Breast epithelium (tissue), 4 donors: ENCODE results near the gene ATP1A4. TPM values are rescaled to one million over a fixed set of nuclear protein-coding genes. Genes with fewer than 3 reads are reported as not detected.

Experiments used
- DNase-seq, 2 donors: peaks; one replicate each; pipeline ENCODE4 v3.0.0-alpha.2; 2019; ENCODE audit warnings: low spot score in 2 of 2
- H3K27ac ChIP-seq, 2 donors: fragments of 200-600 bp; sonication (generic) in 1 of 2; one replicate each; pipeline ENCODE4 v1.5.1; 2016 to 2019; ENCODE audit warnings: mild to moderate bottlenecking in 1 of 2
- H3K27me3 ChIP-seq, 2 donors: fragments of 200-600 bp; sonication (generic) in 1 of 2; one replicate each; pipeline versions ENCODE4 v1.5.1 to v1.6.0; 2017 to 2019; ENCODE audit warnings: control low read depth in 1 of 2, mild to moderate bottlenecking in 1 of 2
- H3K36me3 ChIP-seq: fragments of 200-600 bp; one replicate; pipeline ENCODE4 v1.5.1; 2019
- H3K4me1 ChIP-seq, 2 donors: fragments of 200-600 bp; sonication (generic); one replicate each; pipeline ENCODE4 v1.5.1; 2016 to 2019; ENCODE audit warnings: control low read depth in 1 of 2
- H3K4me3 ChIP-seq, 3 donors: fragments of 200-600 bp; sonication (generic); 1 replicate in 2 of 3; 2 replicates in 1 of 3; pipeline ENCODE4 v1.5.1; 2016 to 2019; ENCODE audit warnings: mild to moderate bottlenecking in 3 of 3, moderate library complexity in 2 of 3
- H3K9me3 ChIP-seq, 2 donors: fragments of 200-600 bp; sonication (generic) in 1 of 2; one replicate each; pipeline ENCODE4 v1.5.1; 2016 to 2019; ENCODE audit warnings: control low read depth in 1 of 2
- POLR2A ChIP-seq: fragments of 450-650 bp; IDR thresholded peaks from one replicate; pipeline ENCODE4 v1.6.1; 2016; ENCODE audit warnings: antibody characterized with exemption, mild to moderate bottlenecking, moderate library complexity
- POLR2AphosphoS5 ChIP-seq, 3 donors: sonication (generic); formaldehyde crosslinking; IDR thresholded peaks; one replicate each; pipeline ENCODE4 v1.6.1; 2017; ENCODE audit warnings: antibody characterized with exemption in 3 of 3
- intact Hi-C: fragments of 100-400 bp; cut with DNase I; formaldehyde crosslinking; loops from one replicate; pipeline ENCODE4 v1.15.1; 2023; ENCODE audit warnings: low total_unique reads
- total RNA-seq, 3 donors: library from RNA; depleted of rRNA; stranded (reverse); fragments of >200 nt; gene quantifications; one replicate each; pipeline ENCODE4 v1.1.0, GENCODE V29; 2016
- TF ChIP-seq, protein P1 (sequence below), 3 donors: fragments of 450-650 bp; IDR thresholded peaks; one replicate each; pipeline ENCODE4 v1.5.1; 2016 to 2017; ENCODE audit warnings: antibody characterized with exemption in 3 of 3, mild to moderate bottlenecking in 3 of 3, moderate library complexity in 3 of 3

Gene ATP1A4
- total RNA-seq, 3 donors from 2014 or later = 4.5 TPM; not detected in 2

DNA sequence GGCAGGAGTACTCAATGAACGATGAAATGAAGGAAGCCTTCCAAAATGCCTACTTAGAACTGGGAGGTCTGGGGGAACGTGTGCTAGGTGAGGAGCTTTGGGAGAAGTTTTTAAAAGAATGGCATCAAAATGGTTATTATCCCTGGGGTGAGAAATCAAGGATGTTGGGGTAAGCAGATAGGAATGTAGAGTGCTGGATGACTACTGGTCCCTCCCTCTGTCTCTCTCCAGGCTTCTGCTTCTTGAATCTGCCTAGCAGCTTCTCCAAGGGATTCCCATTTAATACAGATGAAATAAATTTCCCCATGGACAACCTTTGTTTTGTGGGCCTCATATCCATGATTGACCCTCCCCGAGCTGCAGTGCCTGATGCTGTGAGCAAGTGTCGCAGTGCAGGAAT is 20.0 kb downstream of the ATP1A4 start:
- TF ChIP-seq POLR2A = no peak
- TF ChIP-seq, protein P1, sequence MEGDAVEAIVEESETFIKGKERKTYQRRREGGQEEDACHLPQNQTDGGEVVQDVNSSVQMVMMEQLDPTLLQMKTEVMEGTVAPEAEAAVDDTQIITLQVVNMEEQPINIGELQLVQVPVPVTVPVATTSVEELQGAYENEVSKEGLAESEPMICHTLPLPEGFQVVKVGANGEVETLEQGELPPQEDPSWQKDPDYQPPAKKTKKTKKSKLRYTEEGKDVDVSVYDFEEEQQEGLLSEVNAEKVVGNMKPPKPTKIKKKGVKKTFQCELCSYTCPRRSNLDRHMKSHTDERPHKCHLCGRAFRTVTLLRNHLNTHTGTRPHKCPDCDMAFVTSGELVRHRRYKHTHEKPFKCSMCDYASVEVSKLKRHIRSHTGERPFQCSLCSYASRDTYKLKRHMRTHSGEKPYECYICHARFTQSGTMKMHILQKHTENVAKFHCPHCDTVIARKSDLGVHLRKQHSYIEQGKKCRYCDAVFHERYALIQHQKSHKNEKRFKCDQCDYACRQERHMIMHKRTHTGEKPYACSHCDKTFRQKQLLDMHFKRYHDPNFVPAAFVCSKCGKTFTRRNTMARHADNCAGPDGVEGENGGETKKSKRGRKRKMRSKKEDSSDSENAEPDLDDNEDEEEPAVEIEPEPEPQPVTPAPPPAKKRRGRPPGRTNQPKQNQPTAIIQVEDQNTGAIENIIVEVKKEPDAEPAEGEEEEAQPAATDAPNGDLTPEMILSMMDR (IDR thresholded peaks at IDR 0.05) = no peak
- no peak for TF ChIP-seq POLR2AphosphoS5 (IDR thresholded peaks at IDR 0.05)
- no peaks in the 10 kb centered on the region for H3K36me3 ChIP-seq
- no peak overlapping the region for H3K4me3 ChIP-seq
- no peaks in the 10 kb centered on the region for H3K27me3 ChIP-seq
- no peak overlapping the region for H3K27ac ChIP-seq
- no peaks in the 10 kb centered on the region for H3K4me1 ChIP-seq
- H3K9me3 ChIP-seq = no peaks in the 10 kb centered on the region
- DNase-seq = no peak
- intact Hi-C loops = no loop called here

DNA sequence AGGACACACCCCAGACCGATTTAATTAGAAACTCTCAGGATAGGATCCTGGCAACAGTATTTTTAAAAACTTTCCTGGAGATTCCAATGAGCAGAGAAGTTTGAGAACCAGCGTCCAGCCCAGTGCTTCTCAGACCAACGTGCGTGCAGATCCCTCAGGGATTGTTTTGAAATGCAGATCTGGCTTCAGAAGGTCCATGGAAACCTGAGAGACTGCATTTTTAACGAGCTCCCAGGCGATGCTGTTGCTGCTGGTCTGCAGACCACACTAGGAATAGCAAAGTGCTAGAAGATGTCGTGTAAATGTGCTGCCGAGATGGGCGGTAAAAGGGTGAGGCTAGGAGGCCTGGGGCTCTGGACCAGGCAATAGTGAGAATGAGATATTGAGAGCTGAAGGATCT is 20.6 kb downstream of the ATP1A4 start:
- no peak overlapping the region for H3K4me3 ChIP-seq
- H3K27me3 ChIP-seq = no peaks in the 10 kb centered on the region
- H3K4me1 ChIP-seq = no peaks in the 10 kb centered on the region
- no peak overlapping the region for H3K27ac ChIP-seq
- DNase-seq = no peak
- H3K36me3 ChIP-seq = no peaks in the 10 kb centered on the region
- intact Hi-C loops = no loop called here
- no peak for TF ChIP-seq POLR2A
- TF ChIP-seq, protein P1 (IDR thresholded peaks at IDR 0.05) = no peak
- TF ChIP-seq POLR2AphosphoS5 (IDR thresholded peaks at IDR 0.05) = no peak
- H3K9me3 ChIP-seq = no peaks in the 10 kb centered on the region

DNA sequence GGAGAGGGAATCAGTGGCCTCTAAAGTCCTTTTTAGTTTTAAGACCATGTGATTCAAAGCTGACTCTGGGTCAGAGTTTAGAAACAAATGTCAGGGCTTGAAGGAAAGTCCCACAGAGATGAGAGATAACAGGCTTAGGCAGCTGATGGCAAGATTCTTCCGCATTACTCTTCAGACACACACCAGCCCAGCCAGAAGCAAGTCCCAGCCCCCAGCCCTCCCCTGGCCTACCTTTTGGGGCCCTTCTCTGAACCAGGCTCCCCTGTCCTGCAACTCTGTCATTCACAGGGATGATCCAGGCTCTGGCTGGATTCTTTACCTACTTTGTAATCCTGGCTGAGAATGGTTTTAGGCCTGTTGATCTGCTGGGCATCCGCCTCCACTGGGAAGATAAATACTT is 25.8 kb downstream of the ATP1A4 start:
- Histone ChIP-seq H3K9me3 (no peaks in the 10 kb centered on the region), H3K27me3 (no peaks in the 10 kb centered on the region), H3K36me3 (no peaks in the 10 kb centered on the region), H3K4me3 (no peak overlapping the region), H3K27ac (no peak overlapping the region), H3K4me1 (no peaks in the 10 kb centered on the region)
- no peak for DNase-seq
- intact Hi-C loops = no loop called here
- TF ChIP-seq POLR2AphosphoS5 (IDR thresholded peaks at IDR 0.05) = no peak
- no peak for TF ChIP-seq POLR2A
- TF ChIP-seq, protein P1 (IDR thresholded peaks at IDR 0.05) = no peak

DNA sequence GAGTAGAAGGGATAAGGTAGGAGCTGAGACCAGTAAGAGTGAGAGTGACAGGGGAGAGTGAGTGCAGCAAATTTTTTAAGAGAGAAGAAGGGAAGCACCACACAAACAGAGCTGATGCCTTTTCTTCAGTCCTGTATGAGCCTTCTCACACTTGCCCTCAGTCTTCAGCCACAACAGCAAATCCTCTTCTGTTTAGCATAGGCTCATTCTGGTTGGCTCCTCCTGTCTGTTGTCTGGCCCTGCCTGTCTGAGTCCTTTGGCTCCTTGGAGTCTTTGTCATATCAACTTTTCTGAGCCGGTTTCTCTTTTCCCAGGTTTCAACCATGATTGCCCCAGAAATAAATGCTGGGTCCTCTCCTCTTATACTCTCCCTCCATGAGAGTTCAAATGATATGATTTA is 26.3 kb downstream of the ATP1A4 start:
- intact Hi-C loops = no loop called here

DNA sequence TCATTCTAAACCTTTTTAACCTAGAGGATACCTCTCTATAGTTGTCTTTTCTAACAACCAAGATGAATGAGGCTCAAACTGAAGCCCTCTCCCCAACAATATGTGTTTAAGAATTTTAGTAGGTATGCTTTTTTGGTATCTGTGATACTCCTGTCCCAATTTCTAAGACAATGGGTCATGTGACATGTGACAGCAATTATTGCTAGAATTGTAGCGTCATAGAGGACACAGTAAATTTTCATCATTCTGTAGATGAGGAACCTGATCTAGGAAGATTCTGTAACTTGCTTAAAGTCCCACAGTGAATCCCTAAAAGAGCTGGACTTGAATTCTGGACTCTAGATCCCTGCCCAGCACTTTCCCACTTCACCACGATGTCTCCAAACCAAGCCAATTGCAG is 27.3 kb downstream of the ATP1A4 start:
- Histone ChIP-seq H3K4me1 (no peaks in the 10 kb centered on the region), H3K27me3 (no peaks in the 10 kb centered on the region), H3K36me3 (no peaks in the 10 kb centered on the region), H3K4me3 (no peak overlapping the region), H3K27ac (no peak overlapping the region), H3K9me3 (no peaks in the 10 kb centered on the region)
- DNase-seq = no peak
- intact Hi-C loops = no loop called here
- TF ChIP-seq POLR2AphosphoS5 (IDR thresholded peaks at IDR 0.05) (no peak), POLR2A (no peak)
- TF ChIP-seq, protein P1 (IDR thresholded peaks at IDR 0.05) = no peak

More for the DNA sequence above, 26.3 kb downstream of the ATP1A4 start:
- DNase-seq = no peak
- TF ChIP-seq, protein P1 (IDR thresholded peaks at IDR 0.05) = no peak
- no peak for TF ChIP-seq POLR2A
- TF ChIP-seq POLR2AphosphoS5 (IDR thresholded peaks at IDR 0.05) = no peak
- Histone ChIP-seq H3K27ac (no peak overlapping the region), H3K27me3 (no peaks in the 10 kb centered on the region), H3K36me3 (no peaks in the 10 kb centered on the region), H3K4me3 (no peak overlapping the region), H3K4me1 (no peaks in the 10 kb centered on the region), H3K9me3 (no peaks in the 10 kb centered on the region)
